22Rv1 (cell line): ENCODE data around the gene CDC20.

ENCODE experiments used
- ZFX ChIP-seq: fragments of 450-650 bp; IDR thresholded peaks from 2 replicates; pipeline ENCODE4 v1.6.1; 2017; ENCODE audit warnings: antibody characterized with exemption, borderline replicate concordance
- TF ChIP-seq, protein P1 (sequence below): fragments of 450-650 bp; IDR thresholded peaks from 2 replicates; pipeline ENCODE4 v1.5.1; 2017; ENCODE audit warnings: mild to moderate bottlenecking

DNA sequence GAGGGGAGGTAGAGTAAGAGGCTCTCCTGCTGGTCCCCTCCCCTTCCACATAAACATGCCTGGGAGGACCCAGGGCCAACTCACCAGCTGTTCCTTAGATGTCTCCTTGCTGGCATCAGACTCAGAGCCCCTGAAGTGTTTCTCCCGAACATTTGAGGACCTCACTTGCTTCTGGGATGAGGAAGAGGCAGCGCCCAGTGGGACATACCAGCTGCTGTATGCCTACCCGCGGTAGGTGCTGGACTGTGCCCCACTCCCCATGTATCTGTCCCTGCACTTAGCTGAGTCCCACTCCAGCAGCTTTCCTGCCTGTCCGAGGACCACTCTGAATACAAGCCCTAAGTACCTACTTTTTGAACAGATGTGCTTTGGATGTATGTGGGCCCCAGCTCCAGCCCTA lies 20.8 kb upstream of the CDC20 start:
- TF ChIP-seq, protein P1, sequence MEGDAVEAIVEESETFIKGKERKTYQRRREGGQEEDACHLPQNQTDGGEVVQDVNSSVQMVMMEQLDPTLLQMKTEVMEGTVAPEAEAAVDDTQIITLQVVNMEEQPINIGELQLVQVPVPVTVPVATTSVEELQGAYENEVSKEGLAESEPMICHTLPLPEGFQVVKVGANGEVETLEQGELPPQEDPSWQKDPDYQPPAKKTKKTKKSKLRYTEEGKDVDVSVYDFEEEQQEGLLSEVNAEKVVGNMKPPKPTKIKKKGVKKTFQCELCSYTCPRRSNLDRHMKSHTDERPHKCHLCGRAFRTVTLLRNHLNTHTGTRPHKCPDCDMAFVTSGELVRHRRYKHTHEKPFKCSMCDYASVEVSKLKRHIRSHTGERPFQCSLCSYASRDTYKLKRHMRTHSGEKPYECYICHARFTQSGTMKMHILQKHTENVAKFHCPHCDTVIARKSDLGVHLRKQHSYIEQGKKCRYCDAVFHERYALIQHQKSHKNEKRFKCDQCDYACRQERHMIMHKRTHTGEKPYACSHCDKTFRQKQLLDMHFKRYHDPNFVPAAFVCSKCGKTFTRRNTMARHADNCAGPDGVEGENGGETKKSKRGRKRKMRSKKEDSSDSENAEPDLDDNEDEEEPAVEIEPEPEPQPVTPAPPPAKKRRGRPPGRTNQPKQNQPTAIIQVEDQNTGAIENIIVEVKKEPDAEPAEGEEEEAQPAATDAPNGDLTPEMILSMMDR, result no peak
- TF ChIP-seq ZFX, result no peak
